Activated CD4-positive, alpha-beta T cell treated with anti-CD3 and anti-CD28 coated beads, Interleukin-2, Interleukin-6, amounts not matched to agents 100 ng/mL and 50 ng/mL, durations not matched to agents 16 hours and 8 hours (primary cell): ENCODE measurements around the gene CYYR1.
"Not testable (repeated sequence)": the region's sequence is repeated elsewhere in the genome, so short reads cannot be mapped to it uniquely, and the experiment has no call there.

Experiments
- DNase-seq: peaks from one replicate; pipeline ENCODE4 v3.0.0-alpha.2; 2020

CYYR1 gene

DNA sequence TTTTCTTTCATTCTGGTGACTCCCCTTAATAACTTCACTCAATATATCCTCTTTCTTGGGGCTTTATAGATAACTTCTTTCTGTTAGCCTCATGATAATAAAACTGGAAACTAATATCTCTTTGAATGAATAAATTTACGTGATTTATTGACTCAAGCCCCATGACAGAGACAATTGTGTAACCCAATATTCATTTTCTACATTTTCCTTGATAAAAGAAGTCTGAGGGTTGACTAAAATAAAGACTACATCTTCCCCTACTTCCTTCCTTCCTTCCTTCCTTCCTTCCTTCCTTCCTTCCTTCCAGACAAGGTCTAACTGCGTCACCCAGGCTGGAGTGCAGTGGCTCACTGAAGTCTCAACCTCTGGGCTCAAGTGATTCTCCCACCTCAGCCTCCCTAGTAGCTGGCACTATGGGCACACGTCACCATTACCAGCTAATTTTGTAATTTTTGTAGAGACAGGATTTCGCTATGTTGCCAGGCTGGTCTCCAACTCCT, 85.1 kb downstream of the CYYR1 start:
- DNase-seq = no peak

- DNase-seq = no peak
Observed at GRCh38 chr21:26473471-26473870, 99.6 kb downstream of the CYYR1 start.

GRCh38 chr21:26471099-26471471, 102.0 kb downstream of the CYYR1 start:
- no peak for DNase-seq

- DNase-seq = no peak
Observed at GRCh38 chr21:26470351-26471098, 102.6 kb downstream of the CYYR1 start.

GRCh38 chr21:26469789-26470188, 103.3 kb downstream of the CYYR1 start:
- no peak for DNase-seq

DNA sequence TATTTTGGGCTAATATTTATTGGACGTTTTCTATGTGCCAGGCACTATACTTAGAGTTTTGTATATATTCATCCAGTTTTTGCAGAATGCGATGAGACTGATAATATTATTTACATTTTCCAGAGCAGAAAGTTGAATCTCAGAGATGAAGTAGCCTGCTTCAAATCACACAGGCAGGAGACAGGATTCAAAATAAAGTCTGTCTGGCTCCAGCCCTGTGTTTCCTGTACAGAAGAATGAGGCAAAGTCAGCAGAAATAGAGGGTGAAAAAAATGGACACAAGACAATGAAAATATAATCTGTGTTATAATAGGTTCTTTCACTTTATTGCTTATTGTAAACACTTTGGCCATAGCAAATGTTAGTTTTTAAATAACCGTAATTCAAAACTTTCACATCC, 107.2 kb downstream of the CYYR1 start:
- no peak for DNase-seq

- DNase-seq = no peak
Observed at GRCh38 chr21:26461500-26461899, 111.6 kb downstream of the CYYR1 start.

DNA sequence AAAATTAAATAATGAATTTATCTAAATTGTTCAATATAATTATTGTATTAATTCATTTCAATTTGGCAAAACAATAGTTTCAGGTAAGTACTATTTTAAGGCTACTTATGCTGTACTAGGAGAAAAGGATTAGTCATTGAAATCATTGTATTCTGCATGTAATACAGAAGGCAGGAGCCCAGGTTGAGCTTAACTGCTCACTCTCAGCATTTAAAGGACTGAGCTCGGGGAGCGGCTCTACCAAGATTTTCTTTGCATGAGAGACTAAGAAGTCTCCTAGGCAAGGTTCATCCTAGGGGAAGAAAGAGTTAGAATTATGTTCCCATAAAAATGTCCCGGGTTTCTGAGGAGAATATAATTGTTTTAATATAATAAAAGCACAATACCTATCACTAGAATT, 112.5 kb downstream of the CYYR1 start:
- DNase-seq = no peak

DNA sequence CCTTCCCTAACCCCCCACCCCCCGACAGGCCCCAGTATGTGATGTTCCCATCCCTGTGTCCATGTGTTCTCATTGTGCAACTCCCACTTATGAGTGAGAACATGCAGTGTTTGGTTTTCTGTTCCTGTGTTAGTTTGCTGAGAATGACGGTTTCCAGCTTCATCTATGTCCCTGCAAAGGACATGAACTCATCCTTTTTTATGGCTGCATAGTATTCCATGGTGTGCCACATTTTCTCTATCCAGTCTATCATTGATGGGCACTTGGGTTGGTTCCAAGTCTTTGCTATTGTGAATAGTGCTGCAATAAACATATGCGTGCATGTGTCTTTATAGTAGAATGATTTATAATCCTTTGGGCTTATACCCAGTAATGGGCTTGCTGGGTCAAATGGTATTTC, 114.2 kb downstream of the CYYR1 start:
- not testable (repeated sequence) for DNase-seq

GRCh38 chr21:26457817-26458216, 115.3 kb downstream of the CYYR1 start:
- DNase-seq = no peak

DNA sequence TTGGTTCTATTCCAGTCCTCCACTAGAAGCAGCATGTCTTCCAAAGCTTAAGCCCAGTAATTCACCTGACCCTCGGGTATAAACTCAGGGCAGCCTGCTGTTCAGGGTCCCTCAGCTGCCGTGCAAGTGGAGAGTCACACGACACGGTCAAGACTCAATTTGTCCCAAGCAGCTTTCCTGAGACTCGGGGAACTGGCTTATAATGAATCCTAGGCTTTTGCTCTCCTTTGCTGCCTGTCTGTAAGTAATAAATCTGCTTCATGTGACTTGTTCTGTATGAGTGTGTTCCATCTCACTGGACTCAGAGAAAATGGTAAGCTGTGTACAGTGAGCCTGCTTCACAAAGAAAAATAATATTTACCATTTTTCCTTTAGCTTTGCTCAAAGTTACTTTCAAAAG, 119.8 kb downstream of the CYYR1 start:
- no peak for DNase-seq

DNA sequence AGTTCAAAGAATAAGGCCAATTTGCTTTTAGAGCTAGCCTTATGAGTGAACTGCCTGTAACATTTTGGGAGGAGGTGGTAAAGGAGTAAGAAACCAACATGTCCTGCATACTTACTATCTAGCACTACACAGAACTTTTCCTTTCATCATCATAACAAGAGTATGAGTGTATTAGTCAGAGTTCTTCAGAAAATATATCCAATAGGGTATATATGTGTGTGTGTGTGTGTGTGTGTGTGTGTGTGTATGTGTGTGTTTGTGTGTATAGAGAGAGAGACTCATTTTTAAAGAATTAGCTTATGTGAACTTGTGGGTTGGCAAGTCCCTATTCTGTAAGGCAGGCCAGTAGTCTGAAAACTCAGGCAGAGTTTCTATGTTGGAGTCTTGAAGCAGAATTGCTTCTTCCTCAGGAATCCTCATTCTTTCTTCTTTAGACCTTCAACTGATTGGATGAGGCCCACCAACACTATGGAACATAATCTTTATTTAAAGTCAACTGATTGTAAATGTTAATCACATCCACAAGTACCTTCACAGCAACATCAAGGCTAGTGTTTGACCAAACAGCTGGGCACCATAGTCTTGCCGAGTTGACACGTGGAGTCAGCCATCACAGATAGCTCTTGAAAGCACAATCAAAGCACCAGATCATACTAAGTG, 121.9 kb downstream of the CYYR1 start:
- DNase-seq = no peak

- no peak for DNase-seq
Observed at GRCh38 chr21:26449161-26449560, 123.9 kb downstream of the CYYR1 start.

DNA sequence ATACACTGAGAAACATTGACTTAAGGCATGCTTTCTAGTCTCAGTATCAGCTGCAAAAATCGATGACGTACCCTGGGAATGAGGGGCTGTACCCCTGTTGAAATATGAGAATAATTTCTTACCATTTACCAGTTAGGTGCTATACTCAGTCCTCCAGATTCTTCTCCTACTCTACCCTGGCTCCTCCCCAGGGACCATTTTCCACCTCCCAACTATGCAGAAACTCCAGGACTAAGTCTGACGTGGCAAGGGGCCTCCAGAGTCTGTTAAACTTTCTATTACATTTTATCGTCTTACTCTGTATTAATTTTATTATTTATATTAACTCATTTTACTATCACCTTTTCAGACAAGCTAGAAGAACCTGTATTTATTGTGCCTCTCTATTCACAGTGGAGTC, 124.3 kb downstream of the CYYR1 start:
- no peak for DNase-seq

DNA sequence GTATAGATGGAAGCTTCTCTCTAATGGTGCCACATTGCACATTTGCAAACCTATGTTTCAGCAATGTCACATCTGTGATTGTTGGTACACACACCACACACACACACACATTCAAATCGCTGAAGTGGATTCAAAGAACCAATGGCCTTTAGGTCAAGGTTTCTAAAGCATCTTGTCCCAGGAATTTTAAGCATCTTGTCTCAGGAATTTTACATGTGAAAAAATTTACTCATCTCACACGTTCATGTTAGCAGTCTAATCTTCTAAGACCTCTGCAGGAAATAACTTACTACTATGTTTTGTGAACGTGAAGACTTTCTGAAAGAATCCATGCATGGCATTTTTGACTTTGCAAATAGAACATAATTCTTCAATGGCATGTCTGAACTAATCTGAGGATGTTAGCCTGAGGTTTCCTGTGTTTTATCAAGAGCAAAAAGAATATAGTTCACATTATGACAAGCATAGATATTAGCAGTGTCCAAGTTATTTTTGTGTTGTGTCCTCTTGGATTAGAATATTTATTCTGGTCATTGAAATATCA, 125.1 kb downstream of the CYYR1 start:
- DNase-seq = no peak

GRCh38 chr21:26445440-26445839, 127.6 kb downstream of the CYYR1 start:
- DNase-seq = no peak

GRCh38 chr21:26444646-26445045, 128.4 kb downstream of the CYYR1 start:
- DNase-seq = no peak

DNA sequence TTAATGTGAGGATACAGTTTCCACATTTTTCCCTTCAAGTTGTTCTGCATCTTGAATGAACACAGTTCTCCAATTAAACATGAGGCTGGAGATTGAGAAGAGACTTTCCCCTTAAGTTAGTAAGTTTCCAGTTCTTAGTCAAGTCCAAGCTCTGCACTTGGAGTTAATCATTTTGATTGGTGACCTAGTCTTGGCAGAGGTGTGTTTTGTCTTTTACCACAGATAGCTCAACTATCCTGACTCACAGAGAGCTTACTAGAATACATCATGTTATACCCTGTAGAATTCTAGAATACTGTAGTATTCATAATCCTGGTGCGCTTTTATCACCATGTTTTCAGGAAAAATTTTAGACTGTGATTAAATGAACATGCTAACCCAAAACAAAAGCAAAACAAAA, 129.2 kb downstream of the CYYR1 start:
- DNase-seq = no peak

DNA sequence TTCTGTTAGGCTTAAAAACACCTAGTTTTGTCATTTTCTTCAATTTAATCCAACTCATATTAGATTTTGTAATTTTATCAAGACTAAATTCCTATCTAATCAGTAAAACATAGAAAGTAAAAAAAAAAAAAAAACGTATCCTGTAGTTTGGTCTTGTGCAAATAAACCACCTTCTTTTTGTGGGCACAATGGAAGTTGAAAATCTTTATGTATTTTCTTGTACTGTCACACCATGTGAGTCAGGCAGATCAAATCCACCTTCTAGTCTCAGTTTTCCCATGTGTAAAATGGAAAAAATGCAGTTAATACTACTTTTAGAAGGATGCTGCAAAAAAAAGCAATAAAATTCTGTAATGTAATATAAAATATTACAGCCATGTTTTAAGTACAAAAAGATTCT, 129.8 kb downstream of the CYYR1 start:
- no peak for DNase-seq

GRCh38 chr21:26441149-26441548, 131.9 kb downstream of the CYYR1 start:
- no peak for DNase-seq

- DNase-seq = no peak
Observed at GRCh38 chr21:26438976-26439375, 134.1 kb downstream of the CYYR1 start.

DNA sequence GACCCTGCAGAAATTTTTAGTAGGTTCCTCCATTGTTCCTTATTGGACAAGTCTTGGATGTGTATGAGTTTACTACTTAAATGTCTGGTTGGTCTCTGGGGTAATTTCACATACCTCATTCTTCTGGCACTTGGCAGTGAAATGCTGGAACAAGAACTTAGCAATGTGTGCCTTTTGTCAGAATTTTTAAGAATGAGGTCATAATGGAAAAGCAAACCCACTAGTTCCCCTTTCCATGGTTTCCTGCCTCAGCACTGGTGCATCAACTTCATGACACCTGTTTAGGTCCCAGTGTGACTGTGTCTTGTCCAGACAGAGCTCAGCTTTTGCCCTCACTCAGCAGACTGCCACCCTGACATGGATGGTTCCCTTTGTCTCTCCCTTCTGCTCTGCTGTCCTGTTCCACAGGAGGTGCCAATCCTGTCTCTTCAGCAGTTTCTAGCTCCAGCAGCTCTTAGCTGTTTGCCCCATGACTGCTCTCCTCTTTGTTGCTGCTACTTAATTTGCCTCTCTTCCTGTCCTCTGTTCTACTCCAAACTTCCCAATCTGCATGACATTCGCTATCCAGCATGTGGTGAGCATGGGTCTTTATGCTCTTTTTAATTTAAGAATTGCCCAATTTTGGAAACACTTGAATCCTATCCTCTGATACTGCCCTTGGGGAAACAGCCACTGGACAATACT, 135.6 kb downstream of the CYYR1 start:
- DNase-seq = no peak

- DNase-seq = no peak
Observed at GRCh38 chr21:26433386-26433785, 139.7 kb downstream of the CYYR1 start.

GRCh38 chr21:26432410-26432809, 140.7 kb downstream of the CYYR1 start:
- no peak for DNase-seq
